Right cardiac atrium (tissue), 5 donors: ENCODE results near the gene KIF3C. TPM values are rescaled to one million over a fixed set of nuclear protein-coding genes. Genes with fewer than 3 reads are reported as not detected.
"Not testable (repeated sequence)": the region's sequence is repeated elsewhere in the genome, so short reads cannot be mapped to it uniquely, and the experiment has no call there.

Experiments
- ATAC-seq, 2 donors: fragments of 200-7000 bp; cut with Tn5 transposase; one replicate each; pipeline versions ENCODE4 v1.8.0 to v1.9.1; 2020; ENCODE audit warnings: moderate library complexity in 2 of 2, mild to moderate bottlenecking in 1 of 2
- DNase-seq, 3 donors: peaks; one replicate each; pipeline ENCODE4 v3.0.0-alpha.2; 2020
- H3K27ac ChIP-seq: one replicate; pipeline ENCODE4 v1.5.1; 2013; ENCODE audit warnings: mild to moderate bottlenecking, low read length, control low read depth, moderate library complexity
- H3K27me3 ChIP-seq: one replicate; pipeline ENCODE4 v1.6.1; 2013; ENCODE audit not compliant: control insufficient read depth, insufficient read depth
- H3K4me1 ChIP-seq: one replicate; pipeline ENCODE4 v1.6.1; 2013; ENCODE audit warnings: low read length; ENCODE audit not compliant: control insufficient read depth, insufficient read depth
- H3K4me3 ChIP-seq: one replicate; pipeline ENCODE4 v1.5.1; 2013; ENCODE audit warnings: low read length, control low read depth
- H3K9me3 ChIP-seq: one replicate; pipeline ENCODE4 v1.6.1; 2013; ENCODE audit warnings: low read length; ENCODE audit not compliant: control insufficient read depth
- WGBS: extraction: QIAGEN DNeasy Blood & Tissue Kit; methylation state at CpG from one replicate; pipeline ENCODE4 v1.1.7; 2013; 5-methylcytosine and 5-hydroxymethylcytosine counted together
- intact Hi-C, 4 donors: fragments of 100-400 bp; cut with DNase I; formaldehyde crosslinking; loops; one replicate each; pipeline versions ENCODE4 v1.11.0 to v1.14.0; 2022 to 2023
- polyA plus RNA-seq: library from polyadenylated mRNA; stranded (reverse); fragments of 200-250 nt; gene quantifications from one replicate; pipeline ENCODE4 v1.2.3, GENCODE V29; 2013
- total RNA-seq, 4 donors: library from RNA; stranded (reverse); fragmentation: NEBNext Ultra II Directional; extraction: Animal tissue kit (Norgen Biotek cat#: 25700); gene quantifications; one replicate each; pipeline ENCODE4 v1.2.1, GENCODE V29; 2021
- donor health status: healthy with polysubstance abuse.
- donor health status: DM: no; HTN: yes; CAD: no.
- donor health status: DM: no; HTN: no; CAD: no.
- donor health status: DM: no; HTN: yes; CAD: no; lungs with severe emphysema.
- donor health status: DM: yes; HTN: yes; CAD: no.

The KIF3C gene
- total and polyA plus RNA-seq, 5 donors: 3.1 to 6.7 (median 4.5) TPM

- DNase-seq, H3K27ac ChIP-seq, H3K4me3 ChIP-seq, intact Hi-C loops, H3K9me3 ChIP-seq, H3K4me1 ChIP-seq, ATAC-seq, H3K27me3 ChIP-seq: not testable (repeated sequence)
- 76% methylated on average over 16 of the region's 16 CpGs for WGBS
These were observed 66.1 kb downstream of the KIF3C start for GRCh38 chr2:25915944-25916772.

- H3K4me1 ChIP-seq, intact Hi-C loops, H3K27me3 ChIP-seq, H3K4me3 ChIP-seq, H3K9me3 ChIP-seq, H3K27ac ChIP-seq, DNase-seq, ATAC-seq: not testable (repeated sequence)
- 94% methylated on average over 33 of the region's 33 CpGs for WGBS
These were observed 66.9 kb downstream of the KIF3C start for GRCh38 chr2:25915411-25915810.

GRCh38 chr2:25913696-25913973, 68.7 kb downstream of the KIF3C start:
- ATAC-seq, H3K27me3 ChIP-seq, DNase-seq, H3K4me3 ChIP-seq, H3K4me1 ChIP-seq, intact Hi-C loops, H3K9me3 ChIP-seq, H3K27ac ChIP-seq: not testable (repeated sequence)
- 86% methylated on average over 9 of the region's 9 CpGs for WGBS

GRCh38 chr2:25912851-25913695, 69.2 kb downstream of the KIF3C start:
- intact Hi-C loops: no loop called here
- Histone ChIP-seq H3K9me3 (no peaks in the 10 kb centered on the region), H3K4me1 (no peaks in the 10 kb centered on the region), H3K27me3 (no peaks in the 10 kb centered on the region), H3K27ac (no peak overlapping the region), H3K4me3 (no peak overlapping the region)
- 22% methylated on average over 10 of the region's 10 CpGs for WGBS
- ATAC-seq (no peak), DNase-seq (no peak)

- DNase-seq, H3K9me3 ChIP-seq, H3K4me3 ChIP-seq, intact Hi-C loops, ATAC-seq, H3K4me1 ChIP-seq, H3K27ac ChIP-seq, H3K27me3 ChIP-seq: not testable (repeated sequence)
- 68% methylated on average over 5 of the region's 5 CpGs for WGBS
These were observed 72.7 kb downstream of the KIF3C start for GRCh38 chr2:25909574-25909973.

- Histone ChIP-seq H3K27ac (no peak overlapping the region), H3K4me1 (no peaks in the 10 kb centered on the region), H3K4me3 (no peak overlapping the region), H3K27me3 (no peaks in the 10 kb centered on the region), H3K9me3 (no peaks in the 10 kb centered on the region)
- 72% methylated on average over 2 of the region's 2 CpGs for WGBS
- ATAC-seq: no peak
- intact Hi-C loops: no loop called here
- no peak for DNase-seq
These were observed 77.2 kb downstream of the KIF3C start for GRCh38 chr2:25905126-25905525.

- DNase-seq: no peak
- H3K4me3 ChIP-seq: no peak overlapping the region
- no peak for ATAC-seq
- intact Hi-C loops: no loop called here
- no peaks in the 10 kb centered on the region for H3K4me1 ChIP-seq
- no peak overlapping the region for H3K27ac ChIP-seq
- WGBS: 74% methylated on average over 5 of the region's 5 CpGs
- no peaks in the 10 kb centered on the region for H3K27me3 ChIP-seq
- H3K9me3 ChIP-seq: no peaks in the 10 kb centered on the region
These were observed 79.0 kb downstream of the KIF3C start for GRCh38 chr2:25903216-25903776.

GRCh38 chr2:25899404-25899970, 82.8 kb downstream of the KIF3C start:
- Histone ChIP-seq H3K9me3 (no peaks in the 10 kb centered on the region), H3K4me3 (no peak overlapping the region), H3K27me3 (no peaks in the 10 kb centered on the region), H3K27ac (no peak overlapping the region), H3K4me1 (no peaks in the 10 kb centered on the region)
- DNase-seq (no peak), ATAC-seq (no peak)
- WGBS: 64% methylated on average over 11 of the region's 11 CpGs
- intact Hi-C loops: no loop called here

DNA sequence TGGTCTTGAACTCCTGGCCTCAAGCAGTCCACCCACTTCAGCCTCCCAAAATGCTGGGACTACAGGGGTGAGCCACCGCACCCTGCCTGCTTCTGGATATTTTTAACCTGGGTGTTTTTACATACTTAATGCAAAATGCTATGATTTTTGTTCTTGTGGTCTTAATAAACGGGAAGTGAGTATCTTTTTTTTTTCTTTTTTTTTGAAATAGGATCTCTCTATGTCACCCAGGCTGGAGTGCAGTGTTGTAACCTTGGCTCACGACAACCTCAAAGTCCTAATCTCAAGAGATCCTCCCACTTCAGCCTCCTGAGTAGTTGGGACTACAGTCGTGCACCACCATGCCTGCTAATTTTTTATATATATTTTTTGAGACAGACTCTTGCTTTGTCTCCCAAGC, 84.8 kb downstream of the KIF3C start:
- H3K27ac ChIP-seq: no peak overlapping the region
- 68% methylated on average over 4 of the region's 4 CpGs for WGBS
- no peak for ATAC-seq
- intact Hi-C loops: no loop called here
- no peaks in the 10 kb centered on the region for H3K27me3 ChIP-seq
- no peaks in the 10 kb centered on the region for H3K9me3 ChIP-seq
- H3K4me1 ChIP-seq: no peaks in the 10 kb centered on the region
- no peak overlapping the region for H3K4me3 ChIP-seq
- DNase-seq: no peak

DNA sequence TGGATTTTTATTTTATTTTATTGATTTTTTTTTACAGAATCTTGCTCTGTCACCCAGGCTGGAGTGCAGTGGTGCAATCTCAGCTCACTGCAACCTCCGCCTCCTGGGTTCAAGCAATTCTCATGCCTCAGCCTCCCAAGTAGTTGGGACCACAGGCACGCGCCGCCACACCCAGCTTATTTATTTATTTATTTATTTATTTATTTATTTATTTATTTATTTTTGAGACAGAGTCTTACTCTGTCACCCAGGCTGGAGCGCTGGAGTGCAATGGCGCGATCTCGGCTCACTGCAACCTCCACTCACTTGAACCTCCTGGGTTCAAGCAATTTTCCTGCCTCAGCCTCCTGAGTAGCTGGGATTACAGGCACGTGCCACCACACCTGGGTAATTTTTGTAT, 86.0 kb downstream of the KIF3C start:
- H3K27me3 ChIP-seq, H3K9me3 ChIP-seq, intact Hi-C loops, H3K4me1 ChIP-seq, ATAC-seq, H3K27ac ChIP-seq, H3K4me3 ChIP-seq, DNase-seq: not testable (repeated sequence)
- WGBS: 85% methylated on average over 9 of the region's 9 CpGs

- Histone ChIP-seq H3K27ac (no peak overlapping the region), H3K4me3 (no peak overlapping the region), H3K9me3 (no peaks in the 10 kb centered on the region), H3K27me3 (no peaks in the 10 kb centered on the region), H3K4me1 (no peaks in the 10 kb centered on the region)
- DNase-seq: no peak
- no peak for ATAC-seq
- intact Hi-C loops: no loop called here
These were observed 86.7 kb downstream of the KIF3C start for GRCh38 chr2:25895610-25896009.
